Measurements from ENCODE around the gene RERE.
"Not testable (repeated sequence)": the region's sequence is repeated elsewhere in the genome, so short reads cannot be mapped to it uniquely, and the experiment has no call there.

The RERE gene

DNA sequence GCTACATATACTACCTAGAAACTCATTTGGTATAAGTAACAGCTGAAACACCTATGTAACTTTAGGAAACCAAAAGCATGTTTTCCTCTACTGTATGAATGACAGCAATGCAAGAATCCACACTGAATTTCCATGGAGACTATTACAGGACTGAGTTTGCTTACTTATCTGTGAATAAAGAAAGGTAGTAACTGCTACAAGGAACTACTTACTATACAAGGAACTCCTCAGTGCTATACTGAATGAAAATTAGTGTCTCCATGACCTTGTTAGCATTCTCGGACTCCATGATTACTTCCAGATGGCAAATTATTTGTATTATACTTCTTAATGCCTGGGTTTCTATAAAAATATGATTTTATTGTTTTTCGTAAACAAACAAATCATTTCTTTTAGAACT lies 198.0 kb downstream of the RERE start:
- not testable (repeated sequence) for H3K27me3 ChIP-seq; H3K36me3 ChIP-seq; H3K4me1 ChIP-seq; H3K4me3 ChIP-seq (ENCODE audit: low read depth, low read length); DNase-seq; H3K9me3 ChIP-seq

DNA sequence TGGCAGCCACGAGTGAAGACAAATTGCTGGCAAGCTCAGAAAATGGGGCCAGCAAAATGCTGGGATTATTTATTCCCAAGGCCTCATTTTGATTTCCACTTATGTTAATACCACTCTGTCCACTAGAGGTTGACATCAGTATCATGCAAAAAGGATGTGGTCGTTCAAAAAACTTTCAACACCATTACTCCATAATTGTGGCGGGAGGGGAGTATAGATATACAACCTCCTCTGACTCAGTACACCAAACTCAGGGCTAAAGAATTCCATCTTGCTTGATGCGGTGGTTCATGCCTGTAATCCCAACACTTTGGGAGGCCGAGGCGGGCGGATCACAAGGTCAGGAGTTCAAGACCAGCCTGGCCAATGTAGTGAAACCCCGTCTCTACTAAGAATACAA lies 200.6 kb downstream of the RERE start:
- H3K4me3 ChIP-seq (ENCODE audit: low read depth, low read length); H3K36me3 ChIP-seq; H3K27me3 ChIP-seq; DNase-seq; H3K4me1 ChIP-seq; H3K9me3 ChIP-seq: not testable (repeated sequence)

DNA sequence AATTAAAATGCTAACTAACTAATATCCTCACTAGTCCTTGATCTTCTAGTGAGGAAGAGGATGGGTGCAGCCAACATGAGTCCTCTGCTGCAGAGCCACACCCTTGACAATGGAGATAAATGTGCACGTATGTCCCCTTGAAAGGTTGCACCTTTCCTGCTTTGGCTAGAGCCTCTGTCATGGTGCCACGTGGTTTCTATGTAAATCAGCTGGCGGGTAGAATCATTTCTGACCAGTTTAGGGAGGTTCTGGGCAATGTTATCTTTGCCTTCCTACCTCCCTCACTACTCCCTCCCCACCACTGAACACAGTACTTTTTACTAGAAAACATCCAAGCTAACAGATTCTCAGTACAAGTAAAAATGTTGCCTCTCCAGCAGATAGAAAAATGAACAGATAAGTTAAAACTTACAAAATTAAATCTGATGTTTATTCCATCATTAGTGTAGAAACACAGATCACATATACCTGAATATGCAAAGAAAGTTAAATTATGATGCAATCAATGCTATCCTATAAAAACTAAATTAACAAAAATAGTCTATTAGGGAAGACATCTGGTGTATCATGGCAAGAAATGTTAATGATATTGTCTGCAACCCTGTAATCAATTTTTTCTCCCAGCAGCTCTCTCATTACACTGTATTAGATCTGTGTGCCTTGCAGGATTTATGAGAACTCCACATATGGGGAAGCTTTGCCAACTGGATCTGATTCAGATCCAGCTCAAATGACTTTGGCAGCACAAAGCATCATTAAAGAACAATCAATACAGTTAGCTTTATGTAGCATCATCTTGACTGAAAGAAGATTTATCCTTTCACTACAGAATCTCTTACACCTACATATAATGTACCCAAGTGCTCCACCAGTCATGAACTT lies 205.6 kb downstream of the RERE start:
- not testable (repeated sequence) for H3K4me1 ChIP-seq; DNase-seq; H3K9me3 ChIP-seq; H3K36me3 ChIP-seq; H3K4me3 ChIP-seq (ENCODE audit: low read depth, low read length); H3K27me3 ChIP-seq

DNA sequence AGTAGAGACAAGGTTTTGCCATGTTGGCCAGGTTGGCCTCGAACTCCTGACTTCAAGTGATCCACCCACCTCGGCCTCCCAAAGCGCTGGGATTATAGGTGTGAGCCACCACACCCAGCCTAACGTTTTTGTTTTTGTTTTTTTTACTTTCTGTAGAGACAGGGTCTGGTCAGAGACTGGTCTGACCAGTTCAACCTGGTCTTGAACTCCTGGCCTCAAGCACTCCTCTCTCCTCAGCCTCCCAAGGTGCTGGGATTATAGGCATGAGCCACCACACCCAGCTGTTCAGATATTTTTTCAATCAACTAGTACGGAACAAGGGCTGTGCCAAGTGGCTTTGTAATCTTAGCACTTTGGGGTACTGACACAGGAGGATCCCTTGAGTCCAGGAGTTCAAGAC lies 209.5 kb downstream of the RERE start:
- Histone ChIP-seq H3K36me3 (no peaks in the 10 kb centered on the region), H3K4me1 (no peaks in the 10 kb centered on the region), H3K4me3 (ENCODE audit: low read depth, low read length) (no peak overlapping the region), H3K9me3 (no peaks in the 10 kb centered on the region), H3K27me3 (no peaks in the 10 kb centered on the region)
- no peak for DNase-seq
- TF ChIP-seq, protein P1, sequence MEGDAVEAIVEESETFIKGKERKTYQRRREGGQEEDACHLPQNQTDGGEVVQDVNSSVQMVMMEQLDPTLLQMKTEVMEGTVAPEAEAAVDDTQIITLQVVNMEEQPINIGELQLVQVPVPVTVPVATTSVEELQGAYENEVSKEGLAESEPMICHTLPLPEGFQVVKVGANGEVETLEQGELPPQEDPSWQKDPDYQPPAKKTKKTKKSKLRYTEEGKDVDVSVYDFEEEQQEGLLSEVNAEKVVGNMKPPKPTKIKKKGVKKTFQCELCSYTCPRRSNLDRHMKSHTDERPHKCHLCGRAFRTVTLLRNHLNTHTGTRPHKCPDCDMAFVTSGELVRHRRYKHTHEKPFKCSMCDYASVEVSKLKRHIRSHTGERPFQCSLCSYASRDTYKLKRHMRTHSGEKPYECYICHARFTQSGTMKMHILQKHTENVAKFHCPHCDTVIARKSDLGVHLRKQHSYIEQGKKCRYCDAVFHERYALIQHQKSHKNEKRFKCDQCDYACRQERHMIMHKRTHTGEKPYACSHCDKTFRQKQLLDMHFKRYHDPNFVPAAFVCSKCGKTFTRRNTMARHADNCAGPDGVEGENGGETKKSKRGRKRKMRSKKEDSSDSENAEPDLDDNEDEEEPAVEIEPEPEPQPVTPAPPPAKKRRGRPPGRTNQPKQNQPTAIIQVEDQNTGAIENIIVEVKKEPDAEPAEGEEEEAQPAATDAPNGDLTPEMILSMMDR (IDR thresholded peaks at IDR 0.05; ENCODE audit: low read depth, low read length) = no peak

DNA sequence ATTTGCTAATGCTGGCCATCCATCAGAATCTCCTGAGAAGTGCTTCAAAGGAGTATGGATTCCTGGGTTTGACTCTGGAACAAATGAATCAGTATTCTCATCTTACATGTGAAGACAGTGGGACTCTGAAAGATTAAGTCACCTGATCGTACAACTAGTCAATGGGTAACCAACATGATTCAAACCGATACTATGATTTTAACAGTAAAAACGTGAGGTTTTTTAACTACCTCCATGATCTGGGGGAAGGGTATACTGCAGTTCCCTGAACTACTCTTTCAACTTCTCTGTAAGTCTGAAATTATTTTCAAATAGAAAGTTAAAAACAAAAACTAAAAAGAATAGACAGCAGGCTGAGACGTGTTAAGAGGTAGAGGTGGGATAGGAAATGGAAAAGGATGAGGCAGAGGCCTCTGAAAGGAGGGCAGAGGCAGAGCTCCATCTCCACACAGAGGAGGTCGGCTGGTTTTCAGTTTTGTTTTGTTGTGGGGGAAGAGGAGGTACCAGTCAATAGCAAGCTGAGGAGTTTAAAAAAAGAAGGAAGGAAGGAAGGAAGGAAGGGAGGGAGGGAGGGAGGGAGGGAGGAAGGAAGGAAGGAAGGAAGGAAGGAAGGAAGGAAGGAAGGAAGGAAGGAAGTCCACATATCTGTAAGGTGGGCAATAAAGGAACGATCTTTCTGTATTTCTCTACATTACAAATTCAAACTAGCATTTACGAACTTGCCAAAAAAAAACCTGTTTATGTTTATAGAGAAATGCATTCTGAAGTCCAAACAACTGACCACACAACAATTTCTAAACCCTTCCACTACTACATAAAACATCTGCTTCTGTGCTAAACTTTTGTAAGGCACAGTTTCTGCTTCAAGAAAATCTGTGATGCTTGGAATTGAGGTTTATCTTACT lies 213.1 kb downstream of the RERE start:
- DNase-seq = no peak
- TF ChIP-seq, protein P1 (IDR thresholded peaks at IDR 0.05; ENCODE audit: low read depth, low read length) = no peak
- Histone ChIP-seq H3K36me3 (no peaks in the 10 kb centered on the region), H3K4me3 (ENCODE audit: low read depth, low read length) (no peak overlapping the region), H3K9me3 (no peaks in the 10 kb centered on the region), H3K27me3 (no peaks in the 10 kb centered on the region), H3K4me1 (no peaks in the 10 kb centered on the region)

DNA sequence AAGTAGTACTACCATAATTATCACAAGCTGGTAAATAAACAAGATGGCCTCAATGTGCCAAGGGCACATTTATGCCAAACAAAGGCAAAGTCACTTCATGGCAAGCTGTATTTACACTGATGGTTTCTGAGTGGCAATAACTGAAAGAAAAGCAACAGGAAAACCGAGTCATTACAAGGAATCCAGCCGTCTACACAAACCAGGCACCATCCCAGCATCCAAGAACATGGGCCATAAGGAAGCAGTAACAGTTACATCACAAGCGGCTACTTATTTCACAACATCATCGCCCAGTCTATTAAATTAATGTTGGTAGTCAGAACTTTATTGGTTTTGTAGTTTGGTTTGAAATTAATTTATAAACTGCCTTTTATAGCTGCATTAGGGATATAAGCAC lies 214.2 kb downstream of the RERE start:
- Histone ChIP-seq H3K27me3 (no peaks in the 10 kb centered on the region), H3K9me3 (no peaks in the 10 kb centered on the region), H3K36me3 (no peaks in the 10 kb centered on the region), H3K4me3 (ENCODE audit: low read depth, low read length) (no peak overlapping the region), H3K4me1 (peaks cover 9% of the 10 kb centered on the region; the same call in 1 of the 2 replicates)
- TF ChIP-seq, protein P1 (IDR thresholded peaks at IDR 0.05; ENCODE audit: low read depth, low read length) = no peak
- DNase-seq = no peak

DNA sequence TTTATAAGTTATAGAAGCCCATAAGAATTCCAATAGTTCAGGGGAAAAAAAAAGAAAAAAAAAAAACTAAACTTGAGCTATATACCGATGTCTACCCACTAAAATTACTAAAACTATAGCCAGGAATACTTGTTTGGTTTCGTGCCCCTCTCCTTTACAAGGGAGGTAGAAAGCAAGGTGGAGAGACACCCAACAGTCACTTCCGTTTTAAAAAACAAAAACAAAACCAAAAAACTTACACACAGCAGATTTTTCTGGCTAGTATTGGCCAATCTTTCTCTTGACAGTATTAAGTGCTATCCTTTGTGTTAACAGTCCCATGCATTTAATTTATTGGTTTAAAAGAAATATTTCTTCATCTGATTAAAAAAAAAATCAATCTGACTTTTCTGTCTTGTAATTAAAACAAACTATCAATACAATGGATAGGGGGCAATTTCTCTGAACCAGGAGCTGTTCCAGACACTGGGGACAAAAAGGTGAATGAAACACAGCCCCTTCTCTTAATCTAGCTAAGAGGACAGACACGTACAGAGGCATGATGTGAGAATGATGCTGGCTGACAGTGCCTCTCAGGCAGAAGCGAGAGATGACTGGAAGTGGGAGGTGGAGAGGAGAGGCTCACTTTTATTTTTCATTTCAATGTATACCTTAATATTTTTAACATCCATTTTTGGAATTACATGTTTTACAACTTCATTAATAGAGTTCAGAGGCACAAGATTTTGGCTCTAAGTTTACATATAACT lies 214.8 kb downstream of the RERE start:
- H3K27me3 ChIP-seq = no peaks in the 10 kb centered on the region
- H3K36me3 ChIP-seq = no peaks in the 10 kb centered on the region
- H3K9me3 ChIP-seq = no peaks in the 10 kb centered on the region
- no peak overlapping the region for H3K4me3 ChIP-seq (ENCODE audit: low read depth, low read length)
- TF ChIP-seq, protein P1 (IDR thresholded peaks at IDR 0.05; ENCODE audit: low read depth, low read length) = no peak
- peaks cover 10% of the 10 kb centered on the region; the same call in 1 of the 2 replicates for H3K4me1 ChIP-seq
- DNase-seq = no peak
